Measurements from ENCODE around the gene WDR17.

GRCh38 chr4:176042195-176042594 lies 23.4 kb upstream of the WDR17 start:
- no peak for TF ChIP-seq CTCF (IDR thresholded peaks at IDR 0.05)
- no peak for TF ChIP-seq EZH2 (IDR thresholded peaks at IDR 0.05; ENCODE audit: borderline replicate concordance, insufficient read depth, low read depth, low read length, poor library complexity, severe bottlenecking)

All from B cell (primary cell).